ENCODE measurements around the gene CDC42BPA.

CDC42BPA gene

GRCh38 chr1:226960944-226961765 lies 357.1 kb downstream of the CDC42BPA start:
- no peak overlapping the region for H3K4ac ChIP-seq (ENCODE audit: low read depth, low read length)
- no peaks in the 10 kb centered on the region for H3K27me3 ChIP-seq (ENCODE audit: insufficient read depth, low read length)
- no peaks in the 10 kb centered on the region for H3K36me3 ChIP-seq (ENCODE audit: control insufficient read depth in 1 of 2, insufficient read depth in 2 of 2, low read length in 2 of 2)
- no peak overlapping the region for H2AFZ ChIP-seq (ENCODE audit: insufficient read depth, low read length, poor library complexity)
- no peak overlapping the region for H3K18ac ChIP-seq (ENCODE audit: low read length)
- H2AK5ac ChIP-seq (ENCODE audit: low read length): no peak overlapping the region
- no peak overlapping the region for H2BK12ac ChIP-seq (ENCODE audit: low read length)
- H3K79me2 ChIP-seq (ENCODE audit: control insufficient read depth, insufficient read depth, low read length, poor library complexity): no peaks in the 10 kb centered on the region
- H4K91ac ChIP-seq (ENCODE audit: low read depth, low read length): no peak overlapping the region
- H3K4me3 ChIP-seq (ENCODE audit: low read depth, low read length): no peak overlapping the region
- H3K14ac ChIP-seq (ENCODE audit: low read length): no peak overlapping the region
- no peak overlapping the region for H3K9ac ChIP-seq (ENCODE audit: low read length)
- H2BK120ac ChIP-seq (ENCODE audit: insufficient read depth, low read length, poor library complexity): no peak overlapping the region
- no peak overlapping the region for H2BK5ac ChIP-seq (ENCODE audit: low read depth, low read length, poor library complexity)
- DNase-seq: no peak
- H3K79me1 ChIP-seq (ENCODE audit: low read length): no peaks in the 10 kb centered on the region
- no peak overlapping the region for H3K27ac ChIP-seq (ENCODE audit: low read depth, low read length)
- no peak overlapping the region for H4K12ac ChIP-seq (ENCODE audit: low read depth, low read length)
- no peaks in the 10 kb centered on the region for H3K4me1 ChIP-seq (ENCODE audit: control insufficient read depth in 1 of 2, insufficient read depth in 2 of 2, low read length in 2 of 2)
- WGBS (ENCODE audit: extremely low coverage, insufficient coverage, insufficient read length): no CpG with 5 or more reads among the region's 13 CpGs
- H4K8ac ChIP-seq (ENCODE audit: low read depth, low read length): no peak overlapping the region
- peaks cover 10% of the 10 kb centered on the region for H3K9me3 ChIP-seq (ENCODE audit: insufficient read depth, low read depth, low read length)
- H3K4me2 ChIP-seq (ENCODE audit: low read length): no peak overlapping the region
- H3K23ac ChIP-seq (ENCODE audit: low read length): no peak overlapping the region

DNA sequence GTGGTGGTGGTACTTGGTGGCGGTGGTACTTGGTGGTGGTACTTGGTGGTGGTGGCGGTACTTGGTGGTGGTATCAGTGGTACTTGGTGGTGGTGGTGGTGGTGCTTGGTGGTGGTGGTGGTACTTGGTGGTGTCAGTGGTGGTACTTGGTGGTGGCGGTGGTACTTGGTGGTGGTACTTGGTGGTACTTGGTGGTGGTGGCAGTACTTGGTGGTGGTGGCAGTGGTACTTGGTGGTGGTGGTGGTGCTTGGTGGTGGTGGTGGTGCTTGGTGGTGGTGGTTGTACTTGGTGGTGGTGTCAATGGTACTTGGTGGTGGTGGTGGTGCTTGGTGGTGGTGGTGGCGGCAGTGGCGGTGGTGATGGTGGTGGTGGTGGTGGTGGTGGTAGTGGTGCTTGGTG lies 358.0 kb downstream of the CDC42BPA start:
- Histone ChIP-seq H3K4me2 (ENCODE audit: low read length) (no peak overlapping the region), H3K4ac (ENCODE audit: low read depth, low read length) (no peak overlapping the region), H4K12ac (ENCODE audit: low read depth, low read length) (no peak overlapping the region), H4K8ac (ENCODE audit: low read depth, low read length) (no peak overlapping the region), H3K9me3 (ENCODE audit: insufficient read depth, low read depth, low read length) (peaks cover 10% of the 10 kb centered on the region), H3K4me3 (ENCODE audit: low read depth, low read length) (peak overlapping the region; percentile 19), H3K36me3 (ENCODE audit: control insufficient read depth in 1 of 2, insufficient read depth in 2 of 2, low read length in 2 of 2) (no peaks in the 10 kb centered on the region), H3K4me1 (ENCODE audit: control insufficient read depth in 1 of 2, insufficient read depth in 2 of 2, low read length in 2 of 2) (no peaks in the 10 kb centered on the region), H3K9ac (ENCODE audit: low read length) (no peak overlapping the region), H2AFZ (ENCODE audit: insufficient read depth, low read length, poor library complexity) (no peak overlapping the region), H2BK120ac (ENCODE audit: insufficient read depth, low read length, poor library complexity) (no peak overlapping the region), H2BK12ac (ENCODE audit: low read length) (no peak overlapping the region), H3K79me1 (ENCODE audit: low read length) (no peaks in the 10 kb centered on the region), H3K27ac (ENCODE audit: low read depth, low read length) (no peak overlapping the region), H2BK5ac (ENCODE audit: low read depth, low read length, poor library complexity) (no peak overlapping the region), H3K23ac (ENCODE audit: low read length) (no peak overlapping the region), H4K91ac (ENCODE audit: low read depth, low read length) (no peak overlapping the region), H3K18ac (ENCODE audit: low read length) (no peak overlapping the region), H2AK5ac (ENCODE audit: low read length) (no peak overlapping the region), H3K14ac (ENCODE audit: low read length) (no peak overlapping the region), H3K27me3 (ENCODE audit: insufficient read depth, low read length) (no peaks in the 10 kb centered on the region), H3K79me2 (ENCODE audit: control insufficient read depth, insufficient read depth, low read length, poor library complexity) (no peaks in the 10 kb centered on the region)
- no CpG with 5 or more reads among the region's 5 CpGs for WGBS (ENCODE audit: extremely low coverage, insufficient coverage, insufficient read length)
- no peak for DNase-seq

- Histone ChIP-seq H2BK5ac (ENCODE audit: low read depth, low read length, poor library complexity) (no peak overlapping the region), H3K4me2 (ENCODE audit: low read length) (no peak overlapping the region), H4K8ac (ENCODE audit: low read depth, low read length) (no peak overlapping the region), H3K4me3 (ENCODE audit: low read depth, low read length) (no peak overlapping the region), H3K9ac (ENCODE audit: low read length) (no peak overlapping the region), H3K79me1 (ENCODE audit: low read length) (no peaks in the 10 kb centered on the region), H3K27ac (ENCODE audit: low read depth, low read length) (no peak overlapping the region), H2BK120ac (ENCODE audit: insufficient read depth, low read length, poor library complexity) (no peak overlapping the region), H3K14ac (ENCODE audit: low read length) (no peak overlapping the region), H4K12ac (ENCODE audit: low read depth, low read length) (no peak overlapping the region), H3K23ac (ENCODE audit: low read length) (no peak overlapping the region), H3K18ac (ENCODE audit: low read length) (no peak overlapping the region), H4K91ac (ENCODE audit: low read depth, low read length) (no peak overlapping the region), H3K9me3 (ENCODE audit: insufficient read depth, low read depth, low read length) (peaks cover 14% of the 10 kb centered on the region), H2BK12ac (ENCODE audit: low read length) (no peak overlapping the region), H3K79me2 (ENCODE audit: control insufficient read depth, insufficient read depth, low read length, poor library complexity) (no peaks in the 10 kb centered on the region), H2AFZ (ENCODE audit: insufficient read depth, low read length, poor library complexity) (no peak overlapping the region), H2AK5ac (ENCODE audit: low read length) (no peak overlapping the region), H3K36me3 (ENCODE audit: control insufficient read depth in 1 of 2, insufficient read depth in 2 of 2, low read length in 2 of 2) (no peaks in the 10 kb centered on the region), H3K4ac (ENCODE audit: low read depth, low read length) (no peak overlapping the region), H3K4me1 (ENCODE audit: control insufficient read depth in 1 of 2, insufficient read depth in 2 of 2, low read length in 2 of 2) (no peaks in the 10 kb centered on the region), H3K27me3 (ENCODE audit: insufficient read depth, low read length) (no peaks in the 10 kb centered on the region)
- DNase-seq: no peak
- no CpG with 5 or more reads among the region's 13 CpGs for WGBS (ENCODE audit: extremely low coverage, insufficient coverage, insufficient read length)
These were observed 360.0 kb downstream of the CDC42BPA start for GRCh38 chr1:226958300-226958699.

DNA sequence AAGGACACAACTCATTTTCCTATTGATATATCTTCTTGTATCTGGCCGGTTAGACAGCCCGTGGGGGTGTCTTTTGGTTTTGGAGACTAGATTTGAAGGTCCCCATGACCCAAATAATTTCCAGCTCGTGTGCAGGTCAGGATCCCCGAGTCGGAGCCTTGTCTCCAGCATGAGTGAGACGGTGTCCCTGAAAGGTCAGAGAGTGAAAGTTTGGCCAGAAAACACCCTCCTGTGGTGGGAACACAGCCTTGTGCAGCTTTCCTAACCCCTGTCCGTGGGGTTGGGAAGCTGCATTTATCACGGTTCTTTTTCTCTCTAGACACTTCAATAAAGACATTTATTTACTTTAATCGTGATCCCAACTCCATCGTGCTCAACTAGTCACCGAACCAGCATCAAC lies 360.6 kb downstream of the CDC42BPA start:
- Histone ChIP-seq H3K4me2 (ENCODE audit: low read length) (no peak overlapping the region), H4K8ac (ENCODE audit: low read depth, low read length) (no peak overlapping the region), H2BK12ac (ENCODE audit: low read length) (no peak overlapping the region), H3K79me1 (ENCODE audit: low read length) (no peaks in the 10 kb centered on the region), H3K23ac (ENCODE audit: low read length) (no peak overlapping the region), H3K14ac (ENCODE audit: low read length) (no peak overlapping the region), H2AK5ac (ENCODE audit: low read length) (no peak overlapping the region), H4K12ac (ENCODE audit: low read depth, low read length) (no peak overlapping the region), H3K27me3 (ENCODE audit: insufficient read depth, low read length) (no peaks in the 10 kb centered on the region), H3K36me3 (ENCODE audit: control insufficient read depth in 1 of 2, insufficient read depth in 2 of 2, low read length in 2 of 2) (no peaks in the 10 kb centered on the region), H3K9ac (ENCODE audit: low read length) (no peak overlapping the region), H3K4me1 (ENCODE audit: control insufficient read depth in 1 of 2, insufficient read depth in 2 of 2, low read length in 2 of 2) (no peaks in the 10 kb centered on the region), H3K4me3 (ENCODE audit: low read depth, low read length) (no peak overlapping the region), H2AFZ (ENCODE audit: insufficient read depth, low read length, poor library complexity) (no peak overlapping the region), H2BK120ac (ENCODE audit: insufficient read depth, low read length, poor library complexity) (no peak overlapping the region), H3K79me2 (ENCODE audit: control insufficient read depth, insufficient read depth, low read length, poor library complexity) (no peaks in the 10 kb centered on the region), H3K27ac (ENCODE audit: low read depth, low read length) (no peak overlapping the region), H3K4ac (ENCODE audit: low read depth, low read length) (no peak overlapping the region), H2BK5ac (ENCODE audit: low read depth, low read length, poor library complexity) (no peak overlapping the region), H3K18ac (ENCODE audit: low read length) (no peak overlapping the region), H4K91ac (ENCODE audit: low read depth, low read length) (no peak overlapping the region), H3K9me3 (ENCODE audit: insufficient read depth, low read depth, low read length) (peaks cover 14% of the 10 kb centered on the region)
- DNase-seq: no peak
- no CpG with 5 or more reads among the region's 11 CpGs for WGBS (ENCODE audit: extremely low coverage, insufficient coverage, insufficient read length)
